ENCODE results near the gene ITGB4. TPM values are rescaled to one million over a fixed set of nuclear protein-coding genes. Genes with fewer than 3 reads are reported as not detected.
"Not testable (repeated sequence)": the region's sequence is repeated elsewhere in the genome, so short reads cannot be mapped to it uniquely, and the experiment has no call there.

Gene ITGB4
- polyA plus RNA-seq, 3 donors: 0.09 to 0.82 TPM; not detected in 1

GRCh38 chr17:75758131-75758905 is 37.1 kb downstream of the ITGB4 start:
- H3K27ac Mint-ChIP-seq: peak overlapping the region in 1 of 7 donors; percentile 75
- no peak overlapping the region for H3K4me2 ChIP-seq (replicated peaks; ENCODE audit: extremely low read depth, low read length, poor library complexity, severe bottlenecking)
- intact Hi-C loops (cut with micrococcal nuclease): no loop called here
- TF ChIP-seq, protein P1, sequence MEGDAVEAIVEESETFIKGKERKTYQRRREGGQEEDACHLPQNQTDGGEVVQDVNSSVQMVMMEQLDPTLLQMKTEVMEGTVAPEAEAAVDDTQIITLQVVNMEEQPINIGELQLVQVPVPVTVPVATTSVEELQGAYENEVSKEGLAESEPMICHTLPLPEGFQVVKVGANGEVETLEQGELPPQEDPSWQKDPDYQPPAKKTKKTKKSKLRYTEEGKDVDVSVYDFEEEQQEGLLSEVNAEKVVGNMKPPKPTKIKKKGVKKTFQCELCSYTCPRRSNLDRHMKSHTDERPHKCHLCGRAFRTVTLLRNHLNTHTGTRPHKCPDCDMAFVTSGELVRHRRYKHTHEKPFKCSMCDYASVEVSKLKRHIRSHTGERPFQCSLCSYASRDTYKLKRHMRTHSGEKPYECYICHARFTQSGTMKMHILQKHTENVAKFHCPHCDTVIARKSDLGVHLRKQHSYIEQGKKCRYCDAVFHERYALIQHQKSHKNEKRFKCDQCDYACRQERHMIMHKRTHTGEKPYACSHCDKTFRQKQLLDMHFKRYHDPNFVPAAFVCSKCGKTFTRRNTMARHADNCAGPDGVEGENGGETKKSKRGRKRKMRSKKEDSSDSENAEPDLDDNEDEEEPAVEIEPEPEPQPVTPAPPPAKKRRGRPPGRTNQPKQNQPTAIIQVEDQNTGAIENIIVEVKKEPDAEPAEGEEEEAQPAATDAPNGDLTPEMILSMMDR (IDR thresholded peaks at IDR 0.05): no peak
- H3K9me3 Mint-ChIP-seq: peaks cover 0 to 4% (median 0%) of the 10 kb centered on the region in 7 donors
- H3K27ac ChIP-seq (ENCODE audit: low read depth in 1 of 2, low read length in 2 of 2): no peak overlapping the region
- no peaks in the 10 kb centered on the region for H3K9me3 ChIP-seq (replicated peaks in 1 of 2; ENCODE audit: control insufficient read depth in 1 of 2, insufficient read depth in 1 of 2, low read length in 2 of 2)
- H3K36me3 Mint-ChIP-seq: peaks cover 26 to 27% of the 10 kb centered on the region in 2 donors
- no peak overlapping the region for H3K4me3 ChIP-seq (replicated peaks in 1 of 3; ENCODE audit: low read depth in 2 of 3, low read length in 3 of 3)
- no peak overlapping the region for H3K9ac ChIP-seq (ENCODE audit: insufficient read depth, low read length, poor library complexity, severe bottlenecking)
- DNase-seq: no peak
- no peaks in the 10 kb centered on the region for H4K20me1 ChIP-seq (ENCODE audit: insufficient read depth, low read length)
- H3K36me3 ChIP-seq (replicated peaks in 1 of 2; ENCODE audit: control insufficient read depth in 1 of 2, insufficient read depth in 2 of 2, low read length in 2 of 2): peaks cover 3 to 33% of the 10 kb centered on the region in 2 donors
- no peak overlapping the region for H3K4me3 Mint-ChIP-seq
- H3K4me1 Mint-ChIP-seq: peaks cover 22% of the 10 kb centered on the region
- peaks cover 0 to under 1% of the 10 kb centered on the region in 2 donors for H3K27me3 ChIP-seq (ENCODE audit: control insufficient read depth in 2 of 2, insufficient read depth in 2 of 2, low read length in 2 of 2)
- H3K79me2 ChIP-seq (ENCODE audit: insufficient read depth, low read length): no peaks in the 10 kb centered on the region
- H3K27me3 Mint-ChIP-seq (ENCODE audit: low read depth in 3 of 3): peaks cover 0 to 5% (median under 1%) of the 10 kb centered on the region in 3 donors
- WGBS (ENCODE audit: insufficient coverage): 98% methylated on average over 38 of the region's 41 CpGs
- H3K4me1 ChIP-seq (ENCODE audit: control insufficient read depth in 1 of 2, insufficient read depth in 2 of 2, low read length in 2 of 2): peaks cover 21 to 27% of the 10 kb centered on the region in 2 donors
- no peak overlapping the region for H2AFZ ChIP-seq (ENCODE audit: insufficient read depth, low read depth, low read length, poor library complexity, severe bottlenecking)

GRCh38 chr17:75759457-75759856 is 38.2 kb downstream of the ITGB4 start:
- Mint-ChIP-seq H3K9me3 (peaks cover 0 to 3% (median 0%) of the 10 kb centered on the region in 7 donors), H3K27me3 (ENCODE audit: low read depth in 3 of 3) (peaks cover 0 to 5% (median 0%) of the 10 kb centered on the region in 3 donors), H3K36me3 (peaks cover 26 to 30% of the 10 kb centered on the region in 2 donors), H3K27ac (peak overlapping the region in 1 of 7 donors; percentile 27), H3K4me1 (peaks cover 26% of the 10 kb centered on the region), H3K4me3 (no peak overlapping the region)
- no peak for DNase-seq
- no peaks in the 10 kb centered on the region for H3K27me3 ChIP-seq (ENCODE audit: control insufficient read depth in 2 of 2, insufficient read depth in 2 of 2, low read length in 2 of 2)
- H3K27ac ChIP-seq (ENCODE audit: low read depth in 1 of 2, low read length in 2 of 2): no peak overlapping the region
- no peak overlapping the region for H3K4me2 ChIP-seq (replicated peaks; ENCODE audit: extremely low read depth, low read length, poor library complexity, severe bottlenecking)
- H3K9ac ChIP-seq (ENCODE audit: insufficient read depth, low read length, poor library complexity, severe bottlenecking): no peak overlapping the region
- H3K4me3 ChIP-seq (replicated peaks in 1 of 3; ENCODE audit: low read depth in 2 of 3, low read length in 3 of 3): no peak overlapping the region
- H2AFZ ChIP-seq (ENCODE audit: insufficient read depth, low read depth, low read length, poor library complexity, severe bottlenecking): no peak overlapping the region
- intact Hi-C loops (cut with micrococcal nuclease): no loop called here
- H3K36me3 ChIP-seq (replicated peaks in 1 of 2; ENCODE audit: control insufficient read depth in 1 of 2, insufficient read depth in 2 of 2, low read length in 2 of 2): peaks cover 3 to 35% of the 10 kb centered on the region in 2 donors
- no peaks in the 10 kb centered on the region for H3K9me3 ChIP-seq (replicated peaks in 1 of 2; ENCODE audit: control insufficient read depth in 1 of 2, insufficient read depth in 1 of 2, low read length in 2 of 2)
- TF ChIP-seq, protein P1 (IDR thresholded peaks at IDR 0.05): no peak
- peaks cover 19 to 27% of the 10 kb centered on the region in 2 donors for H3K4me1 ChIP-seq (ENCODE audit: control insufficient read depth in 1 of 2, insufficient read depth in 2 of 2, low read length in 2 of 2)
- 88% methylated on average over 3 of the region's 3 CpGs for WGBS (ENCODE audit: insufficient coverage)
- peaks cover 9% of the 10 kb centered on the region for H4K20me1 ChIP-seq (ENCODE audit: insufficient read depth, low read length)
- H3K79me2 ChIP-seq (ENCODE audit: insufficient read depth, low read length): peaks cover 4% of the 10 kb centered on the region

DNA sequence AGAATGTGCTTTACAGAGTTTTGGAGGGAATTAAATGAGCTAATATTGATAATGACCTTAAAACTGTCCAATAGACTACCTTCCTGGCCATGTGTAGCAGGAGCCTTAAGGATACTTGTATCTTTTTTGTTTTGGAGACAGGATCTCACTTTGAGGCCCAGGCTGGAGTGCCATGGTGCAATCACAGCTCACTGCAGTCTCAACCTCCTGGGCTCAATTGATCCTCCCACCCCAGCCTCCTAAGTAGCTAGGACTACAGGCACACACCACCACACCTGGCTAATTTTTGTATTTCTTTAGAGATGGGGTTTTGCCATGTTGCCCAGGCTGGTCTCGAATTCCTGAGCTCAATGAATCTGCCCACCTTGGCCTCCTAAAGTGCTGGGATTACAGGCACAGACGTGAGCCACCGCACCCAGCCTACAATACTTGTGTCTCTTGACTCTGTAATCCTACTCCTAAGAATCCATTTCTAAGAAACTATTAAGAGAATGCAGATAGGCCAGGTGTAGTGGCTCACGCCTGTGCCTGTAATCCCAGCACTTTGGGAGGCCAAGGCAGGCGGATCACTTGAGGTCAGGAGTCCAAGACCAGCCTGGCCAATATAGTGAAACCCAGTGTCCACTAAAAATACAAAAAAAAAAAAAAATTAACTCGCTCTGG is 38.9 kb downstream of the ITGB4 start:
- H4K20me1 ChIP-seq (ENCODE audit: insufficient read depth, low read length); DNase-seq; H3K27me3 ChIP-seq (ENCODE audit: control insufficient read depth in 2 of 2, insufficient read depth in 2 of 2, low read length in 2 of 2); H3K4me3 Mint-ChIP-seq; H3K79me2 ChIP-seq (ENCODE audit: insufficient read depth, low read length); H3K27me3 Mint-ChIP-seq (ENCODE audit: low read depth in 3 of 3); H3K27ac ChIP-seq (ENCODE audit: low read depth in 1 of 2, low read length in 2 of 2); H3K9ac ChIP-seq (ENCODE audit: insufficient read depth, low read length, poor library complexity, severe bottlenecking); H3K9me3 Mint-ChIP-seq; H3K4me3 ChIP-seq (replicated peaks in 1 of 3; ENCODE audit: low read depth in 2 of 3, low read length in 3 of 3); H3K4me2 ChIP-seq (replicated peaks; ENCODE audit: extremely low read depth, low read length, poor library complexity, severe bottlenecking); H2AFZ ChIP-seq (ENCODE audit: insufficient read depth, low read depth, low read length, poor library complexity, severe bottlenecking); H3K9me3 ChIP-seq (replicated peaks in 1 of 2; ENCODE audit: control insufficient read depth in 1 of 2, insufficient read depth in 1 of 2, low read length in 2 of 2): not testable (repeated sequence)
- Mint-ChIP-seq H3K27ac (peak overlapping the region in 1 of 7 donors; percentile 50), H3K36me3 (peaks cover 26 to 30% of the 10 kb centered on the region in 2 donors), H3K4me1 (peaks cover 21% of the 10 kb centered on the region)
- intact Hi-C loops (cut with micrococcal nuclease): loop anchor here in 1 of 2 donors (5.0 kb wide), 1 partner anchor 62 kb away; no protein-coding TSS in a partner anchor
- Histone ChIP-seq H3K4me1 (ENCODE audit: control insufficient read depth in 1 of 2, insufficient read depth in 2 of 2, low read length in 2 of 2) (peaks cover 21 to 33% of the 10 kb centered on the region in 2 donors), H3K36me3 (replicated peaks in 1 of 2; ENCODE audit: control insufficient read depth in 1 of 2, insufficient read depth in 2 of 2, low read length in 2 of 2) (peaks cover 3 to 35% of the 10 kb centered on the region in 2 donors)
- 93% methylated on average over 5 of the region's 6 CpGs for WGBS (ENCODE audit: insufficient coverage)

All from CD14-positive monocyte (primary cell).